Smooth muscle cell (in vitro differentiated cells): ENCODE measurements around the gene PEX19. TPM values are rescaled to one million over a fixed set of nuclear protein-coding genes. Genes with fewer than 3 reads are reported as not detected.
A peak's percentile ranks its signal among the peaks of the same experiment; 100 is the strongest.

ENCODE experiments used
- DNase-seq: peaks from one replicate; lab custom pipeline; 2025; ENCODE audit not compliant: unreplicated experiment; lab: John Stamatoyannopoulos, UW
- H2AFZ ChIP-seq: fragments of 200-600 bp; sonication (generic); 2 replicates; pipeline ENCODE4 v1.6.0; 2016; ENCODE audit warnings: antibody characterized with exemption, low read depth, mild to moderate bottlenecking
- H3F3A ChIP-seq: fragments of 200-600 bp; sonication (generic); 2 replicates; pipeline ENCODE4 v1.6.0; 2017; ENCODE audit warnings: antibody characterized with exemption, low read depth
- H3K27ac ChIP-seq: fragments of 200-600 bp; sonication (generic); 2 replicates; pipeline ENCODE4 v1.5.1; 2016; ENCODE audit warnings: low read depth, mild to moderate bottlenecking
- H3K27me3 ChIP-seq: fragments of 200-600 bp; sonication (generic); 2 replicates; pipeline ENCODE4 v1.6.1; 2016; ENCODE audit warnings: low read depth, mild to moderate bottlenecking
- H3K36me3 ChIP-seq: fragments of 200-600 bp; sonication (generic); 2 replicates; pipeline ENCODE4 v1.5.1; 2016; ENCODE audit warnings: low read depth
- H3K4me1 ChIP-seq: fragments of 200-600 bp; sonication (generic); 2 replicates; pipeline ENCODE4 v1.5.1; 2016; ENCODE audit warnings: low read depth
- H3K4me2 ChIP-seq: fragments of 200-600 bp; sonication (generic); 2 replicates; pipeline ENCODE4 v1.6.0; 2016; ENCODE audit warnings: mild to moderate bottlenecking
- H3K4me3 ChIP-seq: fragments of 200-600 bp; sonication (generic); 2 replicates; pipeline ENCODE4 v1.5.1; 2016; ENCODE audit warnings: mild to moderate bottlenecking
- H3K79me2 ChIP-seq: fragments of 200-600 bp; sonication (generic); 2 replicates; pipeline ENCODE4 v1.6.0; 2016; ENCODE audit warnings: low read depth, mild to moderate bottlenecking
- H3K9ac ChIP-seq: fragments of 200-600 bp; sonication (generic); 2 replicates; pipeline ENCODE4 v1.6.0; 2016; ENCODE audit warnings: low read depth
- H3K9me3 ChIP-seq: fragments of 200-600 bp; sonication (generic); replicated peaks from 2 replicates; pipeline ENCODE4 v1.5.1; 2016; ENCODE audit warnings: low read depth
- H4K20me1 ChIP-seq: fragments of 200-600 bp; sonication (generic); 2 replicates; pipeline ENCODE4 v1.6.0; 2016; ENCODE audit warnings: low read depth
- WGBS: methylation state at CpG from one replicate; pipeline ENCODE4 v1.1.7; 2016; ENCODE audit warnings: low lambda C conversion rate; 5-methylcytosine and 5-hydroxymethylcytosine counted together
- polyA plus RNA-seq: library from polyadenylated mRNA; unstranded; fragments of >200 nt; fragmentation: Nextera tagmentation; extraction: Ambion mirVana; gene quantifications from 2 replicates; pipeline ENCODE4 v1.2.1, GENCODE V29; 2016
- total RNA-seq: library from RNA; depleted of rRNA; stranded (reverse); fragments of >200 nt; gene quantifications from 2 replicates; pipeline ENCODE4 v1.2.3, GENCODE V29; 2014
- TF ChIP-seq, protein P1 (sequence below): fragments of 200-600 bp; sonication (generic); IDR thresholded peaks from 2 replicates; pipeline ENCODE4 v1.5.1; 2017; ENCODE audit warnings: borderline replicate concordance, mild to moderate bottlenecking, antibody characterized with exemption; ENCODE audit not compliant: insufficient read depth, poor library complexity, severe bottlenecking

The PEX19 gene
- total and polyA plus RNA-seq, 2 experiments from 2014 or later = 34.5 to 47.1 TPM

DNA sequence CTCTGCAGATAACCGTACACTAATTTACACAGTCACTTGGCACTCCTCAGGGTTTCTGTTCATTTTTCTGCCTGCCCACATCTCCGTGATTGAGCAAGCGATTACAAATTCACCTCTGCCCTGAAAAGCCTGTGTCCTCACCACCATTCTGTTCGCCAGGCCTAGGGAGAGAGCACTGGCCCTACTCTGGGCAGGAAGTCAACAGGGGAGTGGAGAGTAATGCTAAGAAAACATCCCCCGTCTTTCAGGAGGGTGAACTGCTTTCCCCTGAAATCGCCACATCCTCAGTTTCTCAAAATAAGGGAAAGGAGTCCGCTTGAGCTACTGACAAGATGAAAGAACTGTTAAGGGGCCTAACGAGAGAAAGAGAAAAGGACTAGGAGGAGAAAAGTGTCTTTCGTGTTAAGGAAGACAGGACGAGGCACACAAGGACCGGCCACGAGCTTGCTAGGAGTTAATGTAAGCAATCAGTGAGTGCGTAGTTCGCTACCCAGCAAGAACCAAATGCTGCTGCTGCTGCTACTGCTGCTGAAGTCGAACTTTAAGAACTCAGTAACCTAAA lies 632 bp downstream of the PEX19 start:
- peaks cover 15% of the 10 kb centered on the region for H3K4me1 ChIP-seq
- H3K36me3 ChIP-seq = peaks cover 14% of the 10 kb centered on the region
- peaks cover 13% of the 10 kb centered on the region for H3F3A ChIP-seq
- no peak for DNase-seq
- peak overlapping the region; percentile 67 for H3K27ac ChIP-seq
- H4K20me1 ChIP-seq = no peaks in the 10 kb centered on the region
- H2AFZ ChIP-seq = no peak overlapping the region
- peaks cover 12% of the 10 kb centered on the region for H3K79me2 ChIP-seq
- peak overlapping the region; percentile 82 for H3K4me3 ChIP-seq
- peak overlapping the region; percentile 85 for H3K9ac ChIP-seq
- TF ChIP-seq, protein P1, sequence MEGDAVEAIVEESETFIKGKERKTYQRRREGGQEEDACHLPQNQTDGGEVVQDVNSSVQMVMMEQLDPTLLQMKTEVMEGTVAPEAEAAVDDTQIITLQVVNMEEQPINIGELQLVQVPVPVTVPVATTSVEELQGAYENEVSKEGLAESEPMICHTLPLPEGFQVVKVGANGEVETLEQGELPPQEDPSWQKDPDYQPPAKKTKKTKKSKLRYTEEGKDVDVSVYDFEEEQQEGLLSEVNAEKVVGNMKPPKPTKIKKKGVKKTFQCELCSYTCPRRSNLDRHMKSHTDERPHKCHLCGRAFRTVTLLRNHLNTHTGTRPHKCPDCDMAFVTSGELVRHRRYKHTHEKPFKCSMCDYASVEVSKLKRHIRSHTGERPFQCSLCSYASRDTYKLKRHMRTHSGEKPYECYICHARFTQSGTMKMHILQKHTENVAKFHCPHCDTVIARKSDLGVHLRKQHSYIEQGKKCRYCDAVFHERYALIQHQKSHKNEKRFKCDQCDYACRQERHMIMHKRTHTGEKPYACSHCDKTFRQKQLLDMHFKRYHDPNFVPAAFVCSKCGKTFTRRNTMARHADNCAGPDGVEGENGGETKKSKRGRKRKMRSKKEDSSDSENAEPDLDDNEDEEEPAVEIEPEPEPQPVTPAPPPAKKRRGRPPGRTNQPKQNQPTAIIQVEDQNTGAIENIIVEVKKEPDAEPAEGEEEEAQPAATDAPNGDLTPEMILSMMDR = no peak
- H3K4me2 ChIP-seq = peak overlapping the region; percentile 94
- no peaks in the 10 kb centered on the region for H3K9me3 ChIP-seq
- WGBS = 10% methylated on average over 15 of the region's 15 CpGs
- H3K27me3 ChIP-seq = no peaks in the 10 kb centered on the region

DNA sequence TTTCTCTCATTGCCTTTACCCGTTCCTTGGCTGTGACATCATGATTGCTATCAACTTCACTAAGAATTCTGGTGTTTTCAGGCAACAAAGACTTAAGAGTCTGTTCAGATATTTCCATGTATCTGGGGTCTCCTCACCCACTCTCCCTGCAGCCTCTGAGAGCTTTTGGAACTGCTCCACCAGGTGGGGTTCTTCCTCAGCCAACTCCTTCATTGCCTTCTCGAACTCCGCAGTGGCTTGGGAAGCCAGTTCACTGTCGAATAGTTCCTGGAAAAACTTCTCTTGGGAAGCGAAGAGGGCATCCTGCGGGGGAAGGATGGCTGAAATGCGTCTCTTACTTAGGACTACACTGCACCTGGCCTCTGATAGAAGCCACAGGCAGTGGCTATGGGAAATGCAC lies 2.1 kb downstream of the PEX19 start:
- Histone ChIP-seq H3K4me1 (peaks cover 15% of the 10 kb centered on the region), H3K36me3 (peaks cover 19% of the 10 kb centered on the region), H3K4me3 (no peak overlapping the region), H3K9ac (no peak overlapping the region), H3K27ac (no peak overlapping the region), H3K27me3 (no peaks in the 10 kb centered on the region), H3K79me2 (peaks cover 12% of the 10 kb centered on the region), H4K20me1 (no peaks in the 10 kb centered on the region), H2AFZ (no peak overlapping the region), H3K4me2 (no peak overlapping the region), H3F3A (peaks cover 9% of the 10 kb centered on the region), H3K9me3 (no peaks in the 10 kb centered on the region)
- TF ChIP-seq, protein P1 = no peak
- WGBS = 92% methylated on average over 7 of the region's 7 CpGs
- DNase-seq = no peak

DNA sequence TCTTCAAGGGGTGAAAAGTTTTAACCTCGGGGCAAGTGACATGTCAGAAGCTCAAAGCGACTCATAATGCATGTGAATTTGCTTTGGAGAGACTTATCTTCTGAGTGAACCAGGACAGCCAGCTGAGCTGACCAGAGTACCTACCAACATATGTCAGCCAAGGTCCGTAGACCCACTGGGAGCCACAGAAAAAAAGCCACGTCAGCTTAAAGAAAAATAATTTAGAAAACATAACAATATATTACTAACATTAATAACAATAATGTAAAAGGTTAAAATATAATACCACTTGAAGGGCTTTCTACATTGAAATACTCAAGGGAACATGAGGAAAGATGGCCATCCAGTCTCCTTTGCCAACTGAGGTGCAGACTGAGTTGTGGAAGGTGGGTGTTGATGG lies 6.9 kb downstream of the PEX19 start:
- no peak for DNase-seq
- Histone ChIP-seq H3K79me2 (peaks cover under 1% of the 10 kb centered on the region), H3K27me3 (no peaks in the 10 kb centered on the region), H4K20me1 (no peaks in the 10 kb centered on the region), H3K9ac (no peak overlapping the region), H3K36me3 (peaks cover 19% of the 10 kb centered on the region), H3K27ac (no peak overlapping the region), H3K9me3 (no peaks in the 10 kb centered on the region), H3K4me3 (no peak overlapping the region), H2AFZ (no peak overlapping the region), H3K4me1 (no peaks in the 10 kb centered on the region), H3F3A (no peaks in the 10 kb centered on the region), H3K4me2 (no peak overlapping the region)
- WGBS = 96% methylated on average over 4 of the region's 4 CpGs
- TF ChIP-seq, protein P1 = no peak

GRCh38 chr1:160277330-160277729 lies 7.6 kb downstream of the PEX19 start:
- Histone ChIP-seq H3K4me3 (no peak overlapping the region), H3K36me3 (peaks cover 19% of the 10 kb centered on the region), H3K4me1 (no peaks in the 10 kb centered on the region), H4K20me1 (no peaks in the 10 kb centered on the region), H3K27ac (no peak overlapping the region), H3K4me2 (no peak overlapping the region), H3K9ac (no peak overlapping the region), H3F3A (no peaks in the 10 kb centered on the region), H3K79me2 (no peaks in the 10 kb centered on the region), H3K27me3 (no peaks in the 10 kb centered on the region), H2AFZ (no peak overlapping the region), H3K9me3 (no peaks in the 10 kb centered on the region)
- DNase-seq = no peak
- WGBS = 94% methylated on average over 2 of the region's 2 CpGs
- TF ChIP-seq, protein P1 = no peak
